Spleen (tissue), 7 donors: ENCODE measurements around the gene SLC25A13.

ENCODE experiments used
- POLR2A ChIP-seq, 3 donors: fragments of 450-650 bp; IDR thresholded peaks; one replicate each; pipeline ENCODE4 v1.5.1; 2017; ENCODE audit warnings: antibody characterized with exemption in 3 of 3, mild to moderate bottlenecking in 1 of 3
- POLR2AphosphoS5 ChIP-seq, 3 donors: sonication (generic); formaldehyde crosslinking; IDR thresholded peaks; one replicate each; pipeline ENCODE4 v1.5.1; 2017; ENCODE audit warnings: antibody characterized with exemption in 3 of 3
- TF ChIP-seq, protein P1 (sequence below), 11 experiments: fragments of 200-600 bp in 7 of 11; fragments of 450-650 bp in 4 of 11; sonication (generic) in 4 of 11; IDR thresholded peaks in 8 of 11; conservative IDR thresholded peaks in 3 of 11; 1 replicate in 7 of 11; 2 replicates in 4 of 11; pipeline versions ENCODE4 v1.4.0 to v1.8.0; 2016 to 2021; ENCODE audit warnings: antibody characterized with exemption in 11 of 11, inconsistent platforms in 4 of 11, mild to moderate bottlenecking in 1 of 11
- donor health status: DM: no; HTN: no; CAD: no; lungs with moderate emphysema.
- donor health status: DM: no; HTN: no; CAD: no.
- donor health status: DM: no; HTN: no; CAD: no.

DNA sequence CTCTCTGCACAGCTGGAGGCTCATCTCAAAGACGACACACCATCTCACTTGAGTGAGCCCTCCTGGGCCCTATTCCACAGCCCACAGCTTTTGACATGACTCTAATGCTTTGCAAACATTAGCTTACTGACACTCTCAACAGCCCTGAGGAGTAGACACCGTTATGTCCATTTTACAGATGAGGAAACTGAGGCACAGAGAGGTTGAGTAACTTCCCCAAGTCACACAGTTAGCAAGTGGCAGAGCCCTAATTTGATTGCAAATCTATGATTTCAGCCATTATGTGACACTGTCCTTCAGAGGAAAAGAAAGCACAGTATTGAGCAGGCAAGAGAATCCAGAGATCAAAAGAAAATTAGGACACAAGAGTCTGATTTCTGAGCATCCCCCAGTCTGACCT lies 16.0 kb downstream of the SLC25A13 start:
- TF ChIP-seq, protein P1, sequence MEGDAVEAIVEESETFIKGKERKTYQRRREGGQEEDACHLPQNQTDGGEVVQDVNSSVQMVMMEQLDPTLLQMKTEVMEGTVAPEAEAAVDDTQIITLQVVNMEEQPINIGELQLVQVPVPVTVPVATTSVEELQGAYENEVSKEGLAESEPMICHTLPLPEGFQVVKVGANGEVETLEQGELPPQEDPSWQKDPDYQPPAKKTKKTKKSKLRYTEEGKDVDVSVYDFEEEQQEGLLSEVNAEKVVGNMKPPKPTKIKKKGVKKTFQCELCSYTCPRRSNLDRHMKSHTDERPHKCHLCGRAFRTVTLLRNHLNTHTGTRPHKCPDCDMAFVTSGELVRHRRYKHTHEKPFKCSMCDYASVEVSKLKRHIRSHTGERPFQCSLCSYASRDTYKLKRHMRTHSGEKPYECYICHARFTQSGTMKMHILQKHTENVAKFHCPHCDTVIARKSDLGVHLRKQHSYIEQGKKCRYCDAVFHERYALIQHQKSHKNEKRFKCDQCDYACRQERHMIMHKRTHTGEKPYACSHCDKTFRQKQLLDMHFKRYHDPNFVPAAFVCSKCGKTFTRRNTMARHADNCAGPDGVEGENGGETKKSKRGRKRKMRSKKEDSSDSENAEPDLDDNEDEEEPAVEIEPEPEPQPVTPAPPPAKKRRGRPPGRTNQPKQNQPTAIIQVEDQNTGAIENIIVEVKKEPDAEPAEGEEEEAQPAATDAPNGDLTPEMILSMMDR (IDR thresholded peaks at IDR 0.05 in 8 of 11, conservative IDR thresholded peaks at IDR 0.05 in 3 of 11): no peak
- TF ChIP-seq POLR2A (IDR thresholded peaks at IDR 0.05) (no peak), POLR2AphosphoS5 (IDR thresholded peaks at IDR 0.05) (no peak)
